ENCODE measurements around the gene PRR7.

PRR7 gene

GRCh38 chr5:177430972-177431316, 15.7 kb upstream of the PRR7 start:
- Histone ChIP-seq H3K4me1 (ENCODE audit: control insufficient read depth, insufficient read depth, low read length) (no peaks in the 10 kb centered on the region), H3K4me3 (ENCODE audit: low read depth, low read length) (no peak overlapping the region), H3K27ac (ENCODE audit: extremely low read depth, low read depth, low read length) (no peak overlapping the region), H3K9me3 (ENCODE audit: control insufficient read depth, insufficient read depth, low read depth, low read length) (no peaks in the 10 kb centered on the region), H3K36me3 (ENCODE audit: control insufficient read depth in 2 of 2, insufficient read depth in 1 of 2, low read length in 2 of 2) (peaks cover 0 to 75% of the 10 kb centered on the region in 2 experiments; a peak in 1 of 3 replicates)
- CTCF ChIA-PET = interaction anchor here (1.2 to 1.3 kb wide), 2 partner anchors 13 to 27 kb away, joined by 3 read pairs; no protein-coding TSS in a partner anchor
- TF ChIP-seq MYNN (tag by site-specific recombination; IDR thresholded peaks at IDR 0.05; ENCODE audit: borderline replicate concordance) = no peak
- TF ChIP-seq ZNF626 (tag by site-specific recombination; IDR thresholded peaks at IDR 0.05) = no peak
- POLR2A ChIA-PET = interaction anchor here (3.7 to 3.9 kb wide), 2 partner anchors 11 to 15 kb away, joined by 10 to 17 read pairs; partner anchors contain the start of gene PRR7

- TF ChIP-seq ZNF558 (tag by site-specific recombination; IDR thresholded peaks at IDR 0.05) (no peak), GLIS2 (tag by site-specific recombination; IDR thresholded peaks at IDR 0.05) (peak; percentile 51; the same call in 1 of the 2 replicates)
- Histone ChIP-seq H3K9me3 (ENCODE audit: control insufficient read depth, insufficient read depth, low read depth, low read length) (no peaks in the 10 kb centered on the region), H3K4me1 (ENCODE audit: control insufficient read depth, insufficient read depth, low read length) (no peaks in the 10 kb centered on the region), H3K36me3 (ENCODE audit: control insufficient read depth in 2 of 2, insufficient read depth in 1 of 2, low read length in 2 of 2) (peaks cover 0 to 80% of the 10 kb centered on the region in 2 experiments; a peak in 1 of 3 replicates), H3K4me3 (ENCODE audit: low read depth, low read length) (no peak overlapping the region), H3K27ac (ENCODE audit: extremely low read depth, low read depth, low read length) (no peak overlapping the region)
- ChIA-PET POLR2A (interaction anchor here (3.7 to 3.9 kb wide), 2 partner anchors 11 to 15 kb away, joined by 10 to 17 read pairs; partner anchors contain the start of gene PRR7), CTCF (interaction anchor here (1.2 to 1.3 kb wide), 2 partner anchors 13 to 28 kb away, joined by 3 read pairs; no protein-coding TSS in a partner anchor)
Measured at GRCh38 chr5:177431317-177432142, 15.1 kb upstream of the PRR7 start.

- POLR2A ChIA-PET = interaction anchor here (3.7 to 3.9 kb wide), 2 partner anchors 10 to 14 kb away, joined by 10 to 17 read pairs; partner anchors contain the start of gene PRR7
- no peak for TF ChIP-seq ZNF791 (tag by site-specific recombination; IDR thresholded peaks at IDR 0.05)
- no peak for TF ChIP-seq HOXA7 (CRISPR knock-in tag; IDR thresholded peaks at IDR 0.05; ENCODE audit: borderline replicate concordance)
- no peak for TF ChIP-seq ZNF155 (tag by site-specific recombination; IDR thresholded peaks at IDR 0.05)
- TF ChIP-seq YY1 (tag by site-specific recombination; IDR thresholded peaks at IDR 0.05) = no peak
- no peak for TF ChIP-seq CTCF (tag by site-specific recombination; IDR thresholded peaks at IDR 0.05)
- no peak for TF ChIP-seq MYNN (tag by site-specific recombination; IDR thresholded peaks at IDR 0.05; ENCODE audit: borderline replicate concordance)
- no peak for TF ChIP-seq ZNF76 (tag by site-specific recombination; IDR thresholded peaks at IDR 0.05; ENCODE audit: borderline replicate concordance, low read depth)
- TF ChIP-seq ZBTB1 (tag by site-specific recombination; IDR thresholded peaks at IDR 0.05) = no peak
- no peak for TF ChIP-seq GLIS2 (tag by site-specific recombination; IDR thresholded peaks at IDR 0.05)
- TF ChIP-seq MZF1 (tag by site-specific recombination; IDR thresholded peaks at IDR 0.05; ENCODE audit: borderline replicate concordance) = no peak
- TF ChIP-seq SP2 (tag by site-specific recombination; IDR thresholded peaks at IDR 0.05) = no peak
- TF ChIP-seq ZNF274 (IDR thresholded peaks at IDR 0.05; ENCODE audit: low read length) = no peak
- no peak for TF ChIP-seq ZNF274 (tag by site-specific recombination; IDR thresholded peaks at IDR 0.05; ENCODE audit: borderline replicate concordance)
- Histone ChIP-seq H3K9me3 (ENCODE audit: control insufficient read depth, insufficient read depth, low read depth, low read length) (no peaks in the 10 kb centered on the region), H3K4me1 (ENCODE audit: control insufficient read depth, insufficient read depth, low read length) (no peaks in the 10 kb centered on the region), H3K36me3 (ENCODE audit: control insufficient read depth in 2 of 2, insufficient read depth in 1 of 2, low read length in 2 of 2) (peaks cover 3 to 87% of the 10 kb centered on the region in 2 experiments; a peak in 2 of 3 replicates), H3K27ac (ENCODE audit: extremely low read depth, low read depth, low read length) (no peak overlapping the region), H3K4me3 (ENCODE audit: low read depth, low read length) (no peak overlapping the region)
- CTCF ChIA-PET = interaction anchor here (1.3 kb wide), 1 partner anchor 29 kb away, joined by 3 read pairs; no protein-coding TSS in a partner anchor
Measured at GRCh38 chr5:177432143-177432838, 14.3 kb upstream of the PRR7 start.
